Ascending aorta (tissue), 2 donors: ENCODE data around the gene SMIM10. TPM values are rescaled to one million over a fixed set of nuclear protein-coding genes. Genes with fewer than 3 reads are reported as not detected.
"Not testable (repeated sequence)": the region's sequence is repeated elsewhere in the genome, so short reads cannot be mapped to it uniquely, and the experiment has no call there.

ENCODE experiments used
- DNase-seq, 2 donors: peaks; one replicate each; pipeline ENCODE4 v3.0.0-alpha.2; 2019; ENCODE audit warnings: low spot score in 2 of 2
- H3K27ac ChIP-seq, 2 donors: fragments of 200-600 bp; sonication (generic); one replicate each; pipeline ENCODE4 v1.5.1; 2016 to 2017; ENCODE audit warnings: mild to moderate bottlenecking in 1 of 2
- H3K27me3 ChIP-seq: fragments of 200-600 bp; sonication (generic); one replicate; pipeline ENCODE4 v1.5.1; 2017
- H3K36me3 ChIP-seq, 2 donors: fragments of 200-600 bp; sonication (generic); one replicate each; pipeline ENCODE4 v1.5.1; 2016
- H3K4me1 ChIP-seq, 2 donors: fragments of 200-600 bp; sonication (generic); one replicate each; pipeline ENCODE4 v1.5.1; 2016 to 2017; ENCODE audit warnings: mild to moderate bottlenecking in 1 of 2
- H3K4me3 ChIP-seq, 2 donors: fragments of 200-600 bp; sonication (generic); one replicate each; pipeline ENCODE4 v1.5.1; 2016 to 2017; ENCODE audit warnings: mild to moderate bottlenecking in 1 of 2
- H3K9me3 ChIP-seq, 2 donors: fragments of 200-600 bp; sonication (generic); one replicate each; pipeline ENCODE4 v1.5.1; 2016
- intact Hi-C: fragments of 100-400 bp; cut with DNase I; formaldehyde crosslinking; loops from one replicate; pipeline ENCODE4 v1.15.1; 2023
- total RNA-seq: library from RNA; depleted of rRNA; stranded (reverse); fragments of >200 nt; gene quantifications from one replicate; pipeline ENCODE4 v1.1.0, GENCODE V29; 2016
- TF ChIP-seq, protein P1 (sequence below), 3 experiments: fragments of 200-600 bp in 2 of 3; fragments of 450-650 bp in 1 of 3; sonication (generic) in 2 of 3; IDR thresholded peaks; one replicate each; pipeline ENCODE4 v1.5.1; 2016 to 2019; ENCODE audit warnings: antibody characterized with exemption in 3 of 3, mild to moderate bottlenecking in 1 of 3, moderate library complexity in 1 of 3

The SMIM10 gene
- 11.7 TPM for total RNA-seq

DNA sequence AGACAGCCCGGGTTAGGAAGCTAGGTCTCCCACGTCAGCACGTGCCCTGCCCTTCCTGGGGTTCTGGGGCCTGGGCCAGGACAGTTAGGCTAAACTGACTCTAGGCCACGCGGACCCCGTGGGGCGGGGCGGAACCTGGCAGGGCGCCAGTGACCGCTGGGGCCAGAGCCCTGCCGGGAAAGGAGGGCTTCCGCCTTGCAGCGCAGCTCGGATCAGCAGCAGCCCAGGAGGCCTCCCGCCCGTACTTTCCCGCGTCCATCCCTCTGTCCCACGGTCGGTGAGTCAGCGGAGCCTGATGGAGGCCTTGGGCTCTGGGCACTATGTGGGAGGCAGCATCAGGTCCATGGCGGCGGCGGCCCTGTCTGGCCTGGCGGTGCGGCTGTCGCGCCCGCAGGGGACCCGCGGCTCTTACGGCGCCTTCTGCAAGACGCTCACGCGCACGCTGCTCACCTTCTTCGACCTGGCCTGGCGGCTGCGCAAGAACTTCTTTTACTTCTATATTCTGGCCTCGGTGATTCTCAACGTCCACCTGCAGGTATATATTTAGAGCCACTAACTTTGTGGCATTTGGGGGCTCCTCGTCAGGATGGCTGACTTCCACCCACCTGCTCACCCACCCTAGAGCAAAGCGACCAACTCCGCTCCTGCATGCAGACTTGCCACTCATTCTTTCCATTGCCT lies at the start of gene SMIM10:
SMIM10 (plus strand) TSS at position 191 of the 681 bp plus-strand sequence; CDS start at position 296, 105 bp downstream.
- H3K27me3 ChIP-seq, result no peaks in the 10 kb centered on the region
- DNase-seq, result peak; percentile 18 to 78
- TF ChIP-seq, protein P1, sequence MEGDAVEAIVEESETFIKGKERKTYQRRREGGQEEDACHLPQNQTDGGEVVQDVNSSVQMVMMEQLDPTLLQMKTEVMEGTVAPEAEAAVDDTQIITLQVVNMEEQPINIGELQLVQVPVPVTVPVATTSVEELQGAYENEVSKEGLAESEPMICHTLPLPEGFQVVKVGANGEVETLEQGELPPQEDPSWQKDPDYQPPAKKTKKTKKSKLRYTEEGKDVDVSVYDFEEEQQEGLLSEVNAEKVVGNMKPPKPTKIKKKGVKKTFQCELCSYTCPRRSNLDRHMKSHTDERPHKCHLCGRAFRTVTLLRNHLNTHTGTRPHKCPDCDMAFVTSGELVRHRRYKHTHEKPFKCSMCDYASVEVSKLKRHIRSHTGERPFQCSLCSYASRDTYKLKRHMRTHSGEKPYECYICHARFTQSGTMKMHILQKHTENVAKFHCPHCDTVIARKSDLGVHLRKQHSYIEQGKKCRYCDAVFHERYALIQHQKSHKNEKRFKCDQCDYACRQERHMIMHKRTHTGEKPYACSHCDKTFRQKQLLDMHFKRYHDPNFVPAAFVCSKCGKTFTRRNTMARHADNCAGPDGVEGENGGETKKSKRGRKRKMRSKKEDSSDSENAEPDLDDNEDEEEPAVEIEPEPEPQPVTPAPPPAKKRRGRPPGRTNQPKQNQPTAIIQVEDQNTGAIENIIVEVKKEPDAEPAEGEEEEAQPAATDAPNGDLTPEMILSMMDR (IDR thresholded peaks at IDR 0.05), result no peak
- H3K4me3 ChIP-seq, result peak within 1 kb of the TSS; percentile 43 to 67
- H3K9me3 ChIP-seq, result no peaks in the 10 kb centered on the region
- no peaks in the 10 kb centered on the region for H3K4me1 ChIP-seq
- H3K27ac ChIP-seq, result peak within 1 kb of the TSS; percentile 38 to 63
- no peaks in the 10 kb centered on the region for H3K36me3 ChIP-seq
- intact Hi-C loops, result no loop called here

DNA sequence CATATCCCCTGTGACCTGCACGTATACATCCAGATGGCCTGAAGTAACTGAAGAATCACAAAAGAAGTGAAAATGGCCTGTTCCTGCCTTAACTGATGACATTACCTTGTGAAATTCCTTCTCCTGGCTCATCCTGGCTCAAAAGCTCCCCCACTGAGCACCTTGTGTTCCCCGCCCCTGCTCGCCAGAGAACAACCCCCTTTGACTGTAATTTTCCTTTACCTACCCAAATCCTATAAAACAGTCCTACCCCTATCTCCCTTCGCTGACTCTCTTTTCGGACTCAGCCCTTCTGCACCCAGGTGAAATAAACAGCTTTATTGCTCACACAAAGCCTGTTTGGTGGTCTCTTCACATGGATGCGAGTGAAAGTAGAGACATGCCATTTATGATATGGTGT lies 44.4 kb upstream of the SMIM10 start:
- intact Hi-C loops, H3K4me1 ChIP-seq, H3K9me3 ChIP-seq, H3K4me3 ChIP-seq, H3K27ac ChIP-seq, H3K36me3 ChIP-seq, H3K27me3 ChIP-seq: not testable (repeated sequence)
- peak in 1 of 2 donors; percentile 7 for DNase-seq

DNA sequence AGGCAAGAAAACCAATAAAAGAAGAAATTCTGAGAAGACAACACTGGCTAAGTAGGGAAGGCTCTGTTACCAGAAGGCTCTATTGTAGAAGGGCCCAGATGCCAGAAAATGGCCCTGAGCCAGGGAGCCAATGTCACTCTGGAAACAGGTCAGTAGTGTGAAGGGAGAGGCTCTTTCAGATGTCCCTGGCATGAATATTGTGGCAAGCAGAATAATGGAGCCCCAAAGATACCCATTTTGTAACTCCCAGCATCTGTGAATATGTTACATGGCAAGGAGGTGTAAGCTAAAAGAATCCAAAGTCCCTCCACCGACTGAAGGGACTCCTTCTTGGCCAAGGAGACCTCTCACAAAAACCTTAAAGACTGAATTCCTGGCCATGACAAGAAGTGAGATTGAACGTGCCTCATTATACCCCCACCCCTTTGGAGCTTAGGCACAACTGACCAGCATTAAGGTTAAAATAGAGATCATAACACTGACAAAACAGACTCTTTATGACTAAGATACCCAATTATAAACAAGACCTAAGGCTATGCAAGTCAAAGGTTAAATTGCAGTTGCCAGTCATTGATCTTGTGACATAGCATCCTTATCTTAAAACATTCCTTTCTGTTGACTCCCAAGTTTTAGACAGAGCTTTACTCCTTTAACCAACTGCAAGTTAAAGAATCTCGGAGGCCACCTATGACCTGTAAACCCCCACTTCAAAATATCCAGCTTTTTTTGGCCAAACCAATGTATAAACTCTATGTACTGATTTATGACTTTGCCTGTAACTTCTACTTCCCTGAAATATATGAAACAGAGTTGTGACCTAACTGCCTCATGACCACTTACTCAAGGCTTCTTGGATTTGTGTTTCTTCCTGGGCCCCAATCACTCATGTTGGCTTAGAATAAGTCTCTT lies 42.2 kb upstream of the SMIM10 start:
- Histone ChIP-seq H3K27ac (no peak overlapping the region), H3K4me3 (no peak overlapping the region), H3K9me3 (no peaks in the 10 kb centered on the region), H3K4me1 (no peaks in the 10 kb centered on the region), H3K36me3 (no peaks in the 10 kb centered on the region), H3K27me3 (no peaks in the 10 kb centered on the region)
- DNase-seq, result peak in 1 of 2 donors; percentile 8
- intact Hi-C loops, result no loop called here
- TF ChIP-seq, protein P1 (IDR thresholded peaks at IDR 0.05), result no peak

DNA sequence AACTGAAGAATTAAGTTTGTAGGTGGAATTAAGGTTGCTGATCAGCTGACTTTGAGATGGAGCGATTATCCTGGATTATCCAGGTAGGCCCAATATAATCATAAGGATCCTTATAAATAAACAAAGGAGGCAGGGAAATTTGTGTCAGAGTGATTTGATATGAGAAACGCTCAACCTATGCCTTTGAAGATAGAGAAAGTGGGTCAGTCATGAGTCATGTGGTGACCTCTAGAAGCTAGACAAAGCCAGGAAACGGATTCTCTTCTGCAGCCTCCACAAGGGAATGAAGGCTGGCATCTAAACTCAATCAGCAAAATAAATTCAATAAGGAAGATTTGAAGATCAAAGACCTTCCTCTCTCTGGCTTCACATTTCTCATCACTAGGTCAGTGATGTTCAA lies 41.5 kb upstream of the SMIM10 start:
- no peak for DNase-seq
- Histone ChIP-seq H3K27ac (no peak overlapping the region), H3K4me3 (no peak overlapping the region), H3K4me1 (no peaks in the 10 kb centered on the region), H3K36me3 (no peaks in the 10 kb centered on the region), H3K9me3 (no peaks in the 10 kb centered on the region), H3K27me3 (no peaks in the 10 kb centered on the region)
- TF ChIP-seq, protein P1 (IDR thresholded peaks at IDR 0.05), result no peak
- intact Hi-C loops, result no loop called here

DNA sequence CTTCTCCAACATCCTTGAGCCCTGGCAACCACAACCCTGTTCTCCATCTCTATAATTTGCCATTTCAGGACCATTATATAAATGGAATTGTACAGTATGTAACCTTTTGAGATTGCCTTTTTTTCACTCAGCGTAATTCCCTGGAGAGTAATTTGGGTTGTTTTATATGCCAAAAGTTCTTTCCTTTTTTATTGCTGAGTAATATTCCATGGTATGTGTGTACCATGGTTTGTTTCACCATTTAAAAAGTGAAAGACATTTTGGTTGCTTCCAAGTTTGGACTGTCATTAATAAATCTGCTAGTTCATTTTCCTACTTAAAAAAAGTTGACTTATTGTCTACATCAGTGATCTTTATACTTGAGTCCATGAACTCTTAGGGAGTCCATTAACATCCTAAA lies 33.0 kb upstream of the SMIM10 start:
- Histone ChIP-seq H3K36me3 (no peaks in the 10 kb centered on the region), H3K27me3 (no peaks in the 10 kb centered on the region), H3K27ac (no peak overlapping the region), H3K4me3 (no peak overlapping the region), H3K9me3 (no peaks in the 10 kb centered on the region), H3K4me1 (no peaks in the 10 kb centered on the region)
- TF ChIP-seq, protein P1 (IDR thresholded peaks at IDR 0.05), result no peak
- DNase-seq, result no peak
- intact Hi-C loops, result no loop called here

DNA sequence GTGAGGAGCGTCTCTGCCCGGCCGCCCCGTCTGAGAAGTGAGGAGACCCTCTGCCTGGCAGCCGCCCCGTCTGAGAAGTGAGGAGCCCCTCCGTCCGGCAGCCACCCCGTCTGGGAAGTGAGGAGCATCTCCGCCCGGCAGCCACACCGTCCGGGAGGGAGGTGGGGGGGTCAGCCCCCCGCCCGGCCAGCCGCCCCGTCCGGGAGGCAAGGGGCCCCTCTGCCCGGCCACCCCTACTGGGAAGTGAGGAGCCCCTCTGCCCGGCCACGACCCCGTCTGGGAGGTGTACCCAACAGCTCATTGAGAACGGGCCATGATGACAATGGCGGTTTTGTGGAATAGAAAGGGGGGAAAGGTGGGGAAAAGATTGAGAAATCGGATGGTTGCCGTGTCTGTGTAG lies 30.4 kb upstream of the SMIM10 start:
- H3K4me3 ChIP-seq, intact Hi-C loops, H3K27me3 ChIP-seq: not testable (repeated sequence)

More for the DNA sequence above, 30.4 kb upstream of the SMIM10 start:
- H3K27ac ChIP-seq, H3K9me3 ChIP-seq, H3K4me1 ChIP-seq, H3K36me3 ChIP-seq, DNase-seq: not testable (repeated sequence)
